Fibroblast of lung (primary cell): ENCODE data around the gene VEGFA. TPM values are rescaled to one million over a fixed set of nuclear protein-coding genes. Genes with fewer than 3 reads are reported as not detected.

ENCODE experiments used
- DNase-seq, 2 donors: peaks; one replicate each; pipeline versions ENCODE4 v3.0.0 to v3.0.0-alpha.2; 2010; ENCODE audit warnings: low read depth in 2 of 2
- H2AFZ ChIP-seq: 2 replicates; pipeline ENCODE4 v1.5.1; 2012; ENCODE audit warnings: low read length, control low read depth, inconsistent platforms
- H3K27ac ChIP-seq: 2 replicates; pipeline ENCODE4 v1.5.1; 2011; ENCODE audit warnings: low read length, control low read depth; ENCODE audit not compliant: insufficient read depth
- H3K27me3 ChIP-seq: 2 replicates; pipeline ENCODE4 v1.5.1; 2011; ENCODE audit warnings: mild to moderate bottlenecking, low read length; ENCODE audit not compliant: control insufficient read depth, insufficient read depth
- H3K36me3 ChIP-seq: 2 replicates; pipeline ENCODE4 v1.5.1; 2011; ENCODE audit warnings: low read length; ENCODE audit not compliant: control insufficient read depth, insufficient read depth
- H3K4me1 ChIP-seq: 2 replicates; pipeline ENCODE4 v1.5.1; 2011; ENCODE audit warnings: low read length; ENCODE audit not compliant: control insufficient read depth, insufficient read depth; ENCODE audit errors: extremely low read depth
- H3K4me2 ChIP-seq: 2 replicates; pipeline ENCODE4 v1.5.1; 2011; ENCODE audit warnings: low read length, control low read depth; ENCODE audit not compliant: insufficient read depth; ENCODE audit errors: extremely low read depth
- H3K4me3 ChIP-seq, 4 experiments: fragments of 200-600 bp in 1 of 4; sonication (generic) in 1 of 4; replicated peaks in 1 of 4; 2 replicates each; pipeline ENCODE4 v1.5.1; 2011 to 2016; ENCODE audit warnings: low read length in 4 of 4, low read depth in 3 of 4, mild to moderate bottlenecking in 3 of 4, control low read depth in 2 of 4, inconsistent platforms in 1 of 4, mixed read lengths in 1 of 4; ENCODE audit not compliant: insufficient read depth in 1 of 4; ENCODE audit errors: control extremely low read depth in 1 of 4
- H3K79me2 ChIP-seq: 2 replicates; pipeline ENCODE4 v1.5.1; 2012; ENCODE audit warnings: mild to moderate bottlenecking, low read length, inconsistent platforms; ENCODE audit not compliant: control insufficient read depth, insufficient read depth
- H3K9ac ChIP-seq: 2 replicates; pipeline ENCODE4 v1.5.1; 2011; ENCODE audit warnings: mild to moderate bottlenecking, low read length, control low read depth; ENCODE audit not compliant: insufficient read depth
- H3K9me3 ChIP-seq: 2 replicates; pipeline ENCODE4 v1.5.1; 2012; ENCODE audit warnings: low read depth, low read length; ENCODE audit not compliant: control insufficient read depth, insufficient read depth
- H4K20me1 ChIP-seq: 2 replicates; pipeline ENCODE4 v1.5.1; 2011; ENCODE audit warnings: low read length; ENCODE audit not compliant: control insufficient read depth, insufficient read depth; ENCODE audit errors: extremely low read depth
- CTCF ChIP-seq, 2 donors: IDR thresholded peaks in 1 of 2; conservative IDR thresholded peaks in 1 of 2; 1 replicate in 1 of 2; 2 replicates in 1 of 2; pipeline ENCODE4 v1.5.1; 2011 to 2012; ENCODE audit warnings: low read length in 2 of 2, control low read depth in 1 of 2, inconsistent platforms in 1 of 2, low read depth in 1 of 2, mild to moderate bottlenecking in 1 of 2
- EZH2 ChIP-seq: IDR thresholded peaks from 2 replicates; pipeline ENCODE4 v1.5.1; 2012; ENCODE audit warnings: low read length, control low read depth, mild to moderate bottlenecking; ENCODE audit errors: missing control alignments
- polyA plus RNA-seq, 2 donors: library from polyadenylated mRNA; depleted of rRNA in 1 of 2; stranded (reverse) in 1 of 2; unstranded in 1 of 2; fragments of >200 nt; gene quantifications; 2 replicates each; pipeline ENCODE4 v1.2.1, GENCODE V29; 2011 to 2012; ENCODE audit warnings: missing spikeins in 1 of 2
- total RNA-seq: library from RNA; depleted of rRNA; stranded (reverse); fragments of >200 nt; gene quantifications from 2 replicates; pipeline ENCODE4 v1.2.1, GENCODE V29; 2014

Gene VEGFA
- total and polyA plus RNA-seq, 2 donors (not counting 1 experiment from before 2014, with no cell fraction given): 111 to 150 TPM

DNA sequence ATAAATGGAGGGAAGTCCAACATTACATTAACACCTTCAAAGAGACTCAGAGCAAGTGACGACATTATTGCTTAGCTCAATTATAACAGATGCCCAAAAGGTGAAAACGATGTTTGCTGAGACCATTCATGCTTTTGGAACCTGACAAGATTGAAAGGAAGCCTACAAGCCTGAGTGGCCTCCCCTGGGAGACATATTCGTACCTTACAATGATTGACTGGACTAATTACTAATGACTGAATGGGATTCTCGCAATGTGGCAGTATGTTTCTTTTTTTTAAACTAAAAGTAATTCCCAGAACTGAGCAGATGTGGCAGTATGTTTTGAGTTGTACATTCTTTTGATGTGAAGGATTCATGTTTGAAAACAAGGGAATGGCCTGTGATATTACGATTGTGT, 49.9 kb downstream of the VEGFA start:
- Histone ChIP-seq H3K4me1 (no peaks in the 10 kb centered on the region), H4K20me1 (no peaks in the 10 kb centered on the region), H3K9me3 (no peaks in the 10 kb centered on the region), H3K9ac (no peak overlapping the region), H3K4me2 (no peak overlapping the region), H2AFZ (no peak overlapping the region), H3K4me3 (no peak overlapping the region), H3K79me2 (no peaks in the 10 kb centered on the region), H3K36me3 (no peaks in the 10 kb centered on the region), H3K27me3 (peaks cover 10% of the 10 kb centered on the region), H3K27ac (no peak overlapping the region)
- no peak for DNase-seq
- TF ChIP-seq EZH2: no peak
- TF ChIP-seq CTCF (conservative IDR thresholded peaks at IDR 0.05 in 1 of 2, IDR thresholded peaks at IDR 0.05 in 1 of 2; ENCODE audit: low read depth in 1 of 2, low read length in 2 of 2): no peak

GRCh38 chr6:43820486-43820885, 50.5 kb downstream of the VEGFA start:
- no peak for TF ChIP-seq EZH2
- TF ChIP-seq CTCF (conservative IDR thresholded peaks at IDR 0.05 in 1 of 2, IDR thresholded peaks at IDR 0.05 in 1 of 2; ENCODE audit: low read depth in 1 of 2, low read length in 2 of 2): no peak

GRCh38 chr6:43821101-43821886, 51.3 kb downstream of the VEGFA start:
- no peaks in the 10 kb centered on the region for H3K36me3 ChIP-seq
- H2AFZ ChIP-seq: no peak overlapping the region
- no peak overlapping the region for H3K4me2 ChIP-seq
- no peak for TF ChIP-seq CTCF (conservative IDR thresholded peaks at IDR 0.05 in 1 of 2, IDR thresholded peaks at IDR 0.05 in 1 of 2; ENCODE audit: low read depth in 1 of 2, low read length in 2 of 2)
- TF ChIP-seq EZH2: no peak
- no peak overlapping the region for H3K27ac ChIP-seq
- H3K9me3 ChIP-seq: no peaks in the 10 kb centered on the region
- H3K27me3 ChIP-seq: peaks cover 12% of the 10 kb centered on the region
- H3K4me3 ChIP-seq: no peak overlapping the region
- no peaks in the 10 kb centered on the region for H4K20me1 ChIP-seq
- H3K4me1 ChIP-seq: no peaks in the 10 kb centered on the region
- no peaks in the 10 kb centered on the region for H3K79me2 ChIP-seq
- H3K9ac ChIP-seq: no peak overlapping the region
- no peak for DNase-seq

More at GRCh38 chr6:43820486-43820885, 50.5 kb downstream of the VEGFA start:
- Histone ChIP-seq H3K4me1 (no peaks in the 10 kb centered on the region), H3K4me3 (no peak overlapping the region), H3K36me3 (no peaks in the 10 kb centered on the region), H4K20me1 (no peaks in the 10 kb centered on the region), H3K9me3 (no peaks in the 10 kb centered on the region), H3K79me2 (no peaks in the 10 kb centered on the region), H2AFZ (no peak overlapping the region), H3K27ac (no peak overlapping the region), H3K4me2 (no peak overlapping the region), H3K27me3 (peaks cover 11% of the 10 kb centered on the region), H3K9ac (no peak overlapping the region)
- DNase-seq: no peak
